ENCODE results near the gene SPAG16. TPM values are rescaled to one million over a fixed set of nuclear protein-coding genes. Genes with fewer than 3 reads are reported as not detected.

The SPAG16 gene
- total RNA-seq, 4 donors from 2014 or later = 25.5 to 42.7 (median 27.8) TPM

- Histone ChIP-seq H3K27me3 (no peaks in the 10 kb centered on the region), H3K4me3 (no peak overlapping the region), H3K27ac (no peak overlapping the region), H3K36me3 (no peaks in the 10 kb centered on the region), H3K9me3 (no peaks in the 10 kb centered on the region), H3K4me1 (no peaks in the 10 kb centered on the region)
- WGBS, 2 donors = 90 to 91% methylated on average over 3 of the region's 3 CpGs
- DNase-seq (ENCODE audit: low spot score in 2 of 2) = no peak
- TF ChIP-seq EP300 (IDR thresholded peaks at IDR 0.05) = no peak
- TF ChIP-seq CTCF (IDR thresholded peaks at IDR 0.05) = no peak
- TF ChIP-seq POLR2A (IDR thresholded peaks at IDR 0.05) = no peak
Observed at GRCh38 chr2:213740453-213740852, 456.2 kb downstream of the SPAG16 start.

GRCh38 chr2:213751446-213751845 lies 467.2 kb downstream of the SPAG16 start:
- H3K27me3 ChIP-seq = no peaks in the 10 kb centered on the region
- no peaks in the 10 kb centered on the region for H3K4me1 ChIP-seq
- no peak overlapping the region for H3K4me3 ChIP-seq
- H3K27ac ChIP-seq = no peak overlapping the region
- H3K36me3 ChIP-seq = no peaks in the 10 kb centered on the region
- TF ChIP-seq EP300 (IDR thresholded peaks at IDR 0.05) (no peak), CTCF (IDR thresholded peaks at IDR 0.05) (no peak), POLR2A (IDR thresholded peaks at IDR 0.05) (no peak)
- WGBS, 2 donors = 58 to 61% methylated on average over 6 of the region's 6 CpGs
- DNase-seq (ENCODE audit: low spot score in 2 of 2) = no peak
- no peaks in the 10 kb centered on the region for H3K9me3 ChIP-seq

GRCh38 chr2:213752575-213752974 lies 468.3 kb downstream of the SPAG16 start:
- H3K27ac ChIP-seq = no peak overlapping the region
- H3K4me1 ChIP-seq = no peaks in the 10 kb centered on the region
- TF ChIP-seq EP300 (IDR thresholded peaks at IDR 0.05) = no peak
- H3K36me3 ChIP-seq = no peaks in the 10 kb centered on the region
- DNase-seq (ENCODE audit: low spot score in 2 of 2) = no peak
- H3K9me3 ChIP-seq = no peaks in the 10 kb centered on the region
- WGBS, 2 donors = 80 to 82% methylated on average over 2 of the region's 2 CpGs
- no peaks in the 10 kb centered on the region for H3K27me3 ChIP-seq
- no peak overlapping the region for H3K4me3 ChIP-seq

GRCh38 chr2:213757525-213757924 lies 473.3 kb downstream of the SPAG16 start:
- Histone ChIP-seq H3K9me3 (no peaks in the 10 kb centered on the region), H3K4me3 (no peak overlapping the region), H3K36me3 (no peaks in the 10 kb centered on the region), H3K27me3 (no peaks in the 10 kb centered on the region), H3K27ac (no peak overlapping the region), H3K4me1 (no peaks in the 10 kb centered on the region)
- 84 to 88% methylated on average over 3 of the region's 3 CpGs for WGBS, 2 donors
- TF ChIP-seq CTCF (IDR thresholded peaks at IDR 0.05) = no peak
- no peak for TF ChIP-seq EP300 (IDR thresholded peaks at IDR 0.05)
- TF ChIP-seq POLR2A (IDR thresholded peaks at IDR 0.05) = no peak
- DNase-seq (ENCODE audit: low spot score in 2 of 2) = no peak

GRCh38 chr2:213763354-213763753 lies 479.1 kb downstream of the SPAG16 start:
- no peak for DNase-seq (ENCODE audit: low spot score in 2 of 2)
- Histone ChIP-seq H3K9me3 (no peaks in the 10 kb centered on the region), H3K27ac (no peak overlapping the region), H3K36me3 (no peaks in the 10 kb centered on the region), H3K4me1 (no peaks in the 10 kb centered on the region), H3K4me3 (no peak overlapping the region), H3K27me3 (no peaks in the 10 kb centered on the region)
- WGBS, 2 donors = 57 to 61% methylated on average over 1 of the region's 1 CpG
- TF ChIP-seq POLR2A (IDR thresholded peaks at IDR 0.05) (no peak), EP300 (IDR thresholded peaks at IDR 0.05) (no peak), CTCF (IDR thresholded peaks at IDR 0.05) (no peak)

GRCh38 chr2:213763963-213764362 lies 479.7 kb downstream of the SPAG16 start:
- Histone ChIP-seq H3K4me1 (no peaks in the 10 kb centered on the region), H3K36me3 (no peaks in the 10 kb centered on the region), H3K27ac (no peak overlapping the region), H3K9me3 (no peaks in the 10 kb centered on the region), H3K4me3 (no peak overlapping the region), H3K27me3 (no peaks in the 10 kb centered on the region)
- 29 to 61% methylated on average over 1 of the region's 1 CpG for WGBS, 2 donors
- TF ChIP-seq CTCF (IDR thresholded peaks at IDR 0.05) (no peak), EP300 (IDR thresholded peaks at IDR 0.05) (no peak), POLR2A (IDR thresholded peaks at IDR 0.05) (no peak)
- no peak for DNase-seq (ENCODE audit: low spot score in 2 of 2)

Data from tibial nerve (tissue), 4 donors.